Keratinocyte (primary cell): Measurements from ENCODE around the gene CRIP3. TPM values are rescaled to one million over a fixed set of nuclear protein-coding genes. Genes with fewer than 3 reads are reported as not detected.

ENCODE experiments used
- DNase-seq: peaks from one replicate; pipeline ENCODE4 v3.0.0-alpha.2; 2011; ENCODE audit warnings: low read depth, missing footprints, low spot score
- FAIRE-seq: peaks from 2 replicates; lab custom pipeline; 2011; peaks lifted over from hg19 to GRCh38; lab: Jason Lieb, UNC
- H2AFZ ChIP-seq: 2 replicates; pipeline ENCODE4 v1.6.0; 2012; ENCODE audit warnings: low read length, control low read depth, inconsistent platforms; ENCODE audit not compliant: control insufficient read depth
- H3K27ac ChIP-seq: 2 replicates; pipeline ENCODE4 v1.5.1; 2011; ENCODE audit warnings: low read length; ENCODE audit not compliant: control insufficient read depth, insufficient read depth
- H3K27me3 ChIP-seq: 3 replicates; pipeline ENCODE4 v1.6.0; 2011; ENCODE audit warnings: low read length; ENCODE audit not compliant: control insufficient read depth, insufficient read depth; ENCODE audit errors: extremely low read depth
- H3K36me3 ChIP-seq, 2 experiments: 2 replicates in 1 of 2; 3 replicates in 1 of 2; pipeline ENCODE4 v1.5.1; 2011; ENCODE audit warnings: low read length in 2 of 2, mild to moderate bottlenecking in 1 of 2; ENCODE audit not compliant: control insufficient read depth in 2 of 2, insufficient read depth in 2 of 2; ENCODE audit errors: extremely low read depth in 1 of 2
- H3K4me1 ChIP-seq: 3 replicates; pipeline ENCODE4 v1.5.1; 2011; ENCODE audit warnings: low read length; ENCODE audit not compliant: control insufficient read depth, insufficient read depth; ENCODE audit errors: extremely low read depth
- H3K4me2 ChIP-seq: 3 replicates; pipeline ENCODE4 v1.6.0; 2011; ENCODE audit warnings: low read depth, low read length; ENCODE audit not compliant: control insufficient read depth, insufficient read depth; ENCODE audit errors: extremely low read depth
- H3K4me3 ChIP-seq, 3 experiments: fragments of 200-600 bp in 1 of 3; sonication (generic) in 1 of 3; 2 replicates in 2 of 3; 3 replicates in 1 of 3; pipeline ENCODE4 v1.5.1; 2011 to 2016; ENCODE audit warnings: low read length in 3 of 3, mild to moderate bottlenecking in 3 of 3, control low read depth in 2 of 3, inconsistent platforms in 1 of 3, low read depth in 1 of 3, mixed read lengths in 1 of 3, mixed run types in 1 of 3, moderate library complexity in 1 of 3; ENCODE audit not compliant: control insufficient read depth in 2 of 3, insufficient read depth in 2 of 3; ENCODE audit errors: extremely low read depth in 1 of 3
- H3K79me2 ChIP-seq: 2 replicates; pipeline ENCODE4 v1.6.0; 2012; ENCODE audit warnings: low read length; ENCODE audit not compliant: control insufficient read depth, insufficient read depth
- H3K9ac ChIP-seq: 3 replicates; pipeline ENCODE4 v1.6.0; 2011; ENCODE audit warnings: low read length; ENCODE audit not compliant: control insufficient read depth, insufficient read depth; ENCODE audit errors: extremely low read depth
- H3K9me1 ChIP-seq: 3 replicates; pipeline ENCODE4 v1.6.0; 2011; ENCODE audit warnings: low read length; ENCODE audit not compliant: control insufficient read depth, insufficient read depth; ENCODE audit errors: extremely low read depth
- H3K9me3 ChIP-seq: 2 replicates; pipeline ENCODE4 v1.5.1; 2012; ENCODE audit warnings: low read depth, low read length; ENCODE audit not compliant: control insufficient read depth
- H4K20me1 ChIP-seq: 3 replicates; pipeline ENCODE4 v1.6.0; 2011; ENCODE audit warnings: low read length; ENCODE audit not compliant: control insufficient read depth, insufficient read depth; ENCODE audit errors: extremely low read depth
- CTCF ChIP-seq, 3 experiments: IDR thresholded peaks in 1 of 3; conservative IDR thresholded peaks in 1 of 3; optimal IDR thresholded peaks in 1 of 3; 2 replicates in 2 of 3; 3 replicates in 1 of 3; pipeline versions ENCODE3 to v1.5.1; 2011; ENCODE audit warnings: low read length in 3 of 3, mild to moderate bottlenecking in 3 of 3, moderate library complexity in 2 of 3, control low read depth in 1 of 3, inconsistent platforms in 1 of 3; ENCODE audit not compliant: insufficient read depth in 2 of 3; ENCODE audit errors: extremely low read depth in 1 of 3
- EZH2 ChIP-seq: IDR thresholded peaks from one replicate; pipeline ENCODE4 v1.6.1; 2012; ENCODE audit warnings: inconsistent platforms, mild to moderate bottlenecking, low read length, moderate library complexity
- dilution Hi-C: fragments of 300-500 bp; cut with MboI; formaldehyde crosslinking; loops from one replicate; pipeline ENCODE4 v1.7.0; 2020; ENCODE audit warnings: low sequenced_read_pairs; ENCODE audit not compliant: extremely low pct_ligation_motif_present
- polyA plus RNA-seq, 5 experiments: library from polyadenylated mRNA; depleted of rRNA in 3 of 5; stranded (reverse) in 3 of 5; stranded (forward) in 1 of 5; unstranded in 1 of 5; fragments of >200 nt; gene quantifications; 1 replicate in 1 of 5; 2 replicates in 3 of 5; 3 replicates in 1 of 5; pipeline versions ENCODE4 v1.2.1 to v1.2.3, GENCODE V29; 2011 to 2012; ENCODE audit warnings: missing spikeins in 2 of 5, low read depth in 1 of 5, low replicate concordance in 1 of 5

Gene CRIP3
- polyA plus RNA-seq, 1 donor (not counting 4 experiments of a cell fraction or from before 2014, with no cell fraction given), result 0.26 TPM

- no peaks in the 10 kb centered on the region for H3K9me3 ChIP-seq
- no peak overlapping the region for H3K4me2 ChIP-seq
- TF ChIP-seq EZH2 (no peak), CTCF (optimal IDR thresholded peaks at IDR 0.05 in 1 of 3, IDR thresholded peaks at IDR 0.05 in 1 of 3, conservative IDR thresholded peaks at IDR 0.05 in 1 of 3; ENCODE audit: extremely low read depth in 1 of 3, insufficient read depth in 2 of 3, low read length in 3 of 3) (no peak)
- peaks cover 18% of the 10 kb centered on the region for H3K27me3 ChIP-seq
- no peak for DNase-seq
- no peak overlapping the region for H2AFZ ChIP-seq
- H4K20me1 ChIP-seq, result no peaks in the 10 kb centered on the region
- no peak for FAIRE-seq
- no peak overlapping the region for H3K4me3 ChIP-seq
- no peaks in the 10 kb centered on the region for H3K79me2 ChIP-seq
- no peaks in the 10 kb centered on the region for H3K9me1 ChIP-seq
- no peak overlapping the region for H3K27ac ChIP-seq
- H3K36me3 ChIP-seq, result no peaks in the 10 kb centered on the region
- H3K4me1 ChIP-seq, result no peaks in the 10 kb centered on the region
- no peak overlapping the region for H3K9ac ChIP-seq
- dilution Hi-C loops, result no loop called here
These were observed 17.7 kb downstream of the CRIP3 start for GRCh38 chr6:43290905-43291355.

- Histone ChIP-seq H3K9ac (no peak overlapping the region), H3K4me1 (no peaks in the 10 kb centered on the region), H3K79me2 (no peaks in the 10 kb centered on the region), H2AFZ (no peak overlapping the region), H3K36me3 (no peaks in the 10 kb centered on the region), H4K20me1 (no peaks in the 10 kb centered on the region), H3K27me3 (peaks cover 23% of the 10 kb centered on the region), H3K4me2 (no peak overlapping the region), H3K9me3 (no peaks in the 10 kb centered on the region), H3K9me1 (no peaks in the 10 kb centered on the region), H3K4me3 (no peak overlapping the region), H3K27ac (no peak overlapping the region)
- FAIRE-seq (no peak), DNase-seq (no peak)
- TF ChIP-seq EZH2 (no peak), CTCF (optimal IDR thresholded peaks at IDR 0.05 in 1 of 3, IDR thresholded peaks at IDR 0.05 in 1 of 3, conservative IDR thresholded peaks at IDR 0.05 in 1 of 3; ENCODE audit: extremely low read depth in 1 of 3, insufficient read depth in 2 of 3, low read length in 3 of 3) (no peak)
- dilution Hi-C loops, result no loop called here
These were observed 18.2 kb downstream of the CRIP3 start for GRCh38 chr6:43290339-43290904.
